Measurements from ENCODE around the gene ELMO1.

ELMO1 gene, protein sequence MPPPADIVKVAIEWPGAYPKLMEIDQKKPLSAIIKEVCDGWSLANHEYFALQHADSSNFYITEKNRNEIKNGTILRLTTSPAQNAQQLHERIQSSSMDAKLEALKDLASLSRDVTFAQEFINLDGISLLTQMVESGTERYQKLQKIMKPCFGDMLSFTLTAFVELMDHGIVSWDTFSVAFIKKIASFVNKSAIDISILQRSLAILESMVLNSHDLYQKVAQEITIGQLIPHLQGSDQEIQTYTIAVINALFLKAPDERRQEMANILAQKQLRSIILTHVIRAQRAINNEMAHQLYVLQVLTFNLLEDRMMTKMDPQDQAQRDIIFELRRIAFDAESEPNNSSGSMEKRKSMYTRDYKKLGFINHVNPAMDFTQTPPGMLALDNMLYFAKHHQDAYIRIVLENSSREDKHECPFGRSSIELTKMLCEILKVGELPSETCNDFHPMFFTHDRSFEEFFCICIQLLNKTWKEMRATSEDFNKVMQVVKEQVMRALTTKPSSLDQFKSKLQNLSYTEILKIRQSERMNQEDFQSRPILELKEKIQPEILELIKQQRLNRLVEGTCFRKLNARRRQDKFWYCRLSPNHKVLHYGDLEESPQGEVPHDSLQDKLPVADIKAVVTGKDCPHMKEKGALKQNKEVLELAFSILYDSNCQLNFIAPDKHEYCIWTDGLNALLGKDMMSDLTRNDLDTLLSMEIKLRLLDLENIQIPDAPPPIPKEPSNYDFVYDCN

GRCh38 chr7:37448636-37449361 lies at the start of gene ELMO1:
TSS of gene ELMO1 (minus strand) at chr7:37448864. CDS start at chr7:37342690, 106,174 bp downstream.
- peak; percentile 68 for DNase-seq

DNA sequence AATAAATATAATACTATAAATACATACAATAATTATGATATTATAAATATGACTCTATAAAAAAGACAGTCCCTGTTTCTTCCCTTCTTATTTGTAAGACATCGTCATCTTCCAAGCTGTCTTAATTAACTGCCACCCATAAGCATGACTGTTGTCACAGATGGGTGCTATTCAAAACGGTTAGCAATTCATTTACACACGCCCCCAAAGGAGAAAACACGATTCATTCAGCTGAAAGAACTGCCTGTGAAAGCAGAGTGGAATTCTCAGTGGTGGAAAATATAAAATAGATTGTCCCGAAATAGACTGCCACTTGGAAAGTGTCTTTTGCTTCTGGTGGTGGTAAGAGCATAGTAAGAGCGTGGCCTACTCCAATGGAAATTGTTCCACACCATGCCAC lies 48.9 kb upstream of the ELMO1 start:
- DNase-seq: no peak

GRCh38 chr7:37495574-37496184 lies 47.0 kb upstream of the ELMO1 start:
- no peak for DNase-seq

DNA sequence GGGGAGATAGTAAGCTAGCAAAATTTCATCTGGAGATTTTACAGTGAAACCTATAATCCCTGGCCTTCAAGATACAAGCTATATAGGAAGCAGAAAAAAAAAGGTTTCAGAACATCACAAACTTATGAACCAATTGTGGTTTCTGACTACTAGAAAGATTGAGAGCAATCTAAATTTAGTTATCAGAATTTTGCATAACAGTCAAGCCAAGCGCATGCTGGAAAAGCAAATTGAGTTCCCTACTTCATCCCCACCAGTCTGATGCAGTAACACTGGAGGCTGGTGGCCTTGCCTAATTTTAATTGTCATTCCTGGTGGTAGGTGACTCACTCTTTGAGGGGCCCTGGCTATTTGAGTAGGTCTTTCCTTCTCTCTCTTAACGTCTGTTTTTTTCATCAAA lies 46.3 kb upstream of the ELMO1 start:
- no peak for DNase-seq

DNA sequence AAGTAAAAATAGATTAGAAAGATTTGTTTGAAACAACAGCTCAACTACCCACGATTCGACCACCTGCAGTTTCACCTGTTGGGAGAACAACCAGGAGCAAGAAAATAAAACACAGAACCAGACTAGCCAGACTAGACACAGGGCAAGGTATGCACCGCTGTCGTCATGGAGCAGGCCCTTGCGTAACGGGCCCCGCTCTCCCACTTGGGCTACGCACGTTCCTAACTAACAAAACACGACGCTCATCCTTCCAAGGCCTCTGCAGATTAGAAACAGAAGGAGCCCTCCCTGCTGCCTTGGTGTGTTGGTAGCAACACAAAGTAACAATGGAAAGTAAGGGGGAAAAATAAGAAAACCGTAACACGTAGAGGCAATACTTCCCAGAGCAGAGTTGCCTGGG lies 45.1 kb upstream of the ELMO1 start:
- no peak for DNase-seq

GRCh38 chr7:37493123-37493522 lies 44.5 kb upstream of the ELMO1 start:
- DNase-seq: no peak

DNA sequence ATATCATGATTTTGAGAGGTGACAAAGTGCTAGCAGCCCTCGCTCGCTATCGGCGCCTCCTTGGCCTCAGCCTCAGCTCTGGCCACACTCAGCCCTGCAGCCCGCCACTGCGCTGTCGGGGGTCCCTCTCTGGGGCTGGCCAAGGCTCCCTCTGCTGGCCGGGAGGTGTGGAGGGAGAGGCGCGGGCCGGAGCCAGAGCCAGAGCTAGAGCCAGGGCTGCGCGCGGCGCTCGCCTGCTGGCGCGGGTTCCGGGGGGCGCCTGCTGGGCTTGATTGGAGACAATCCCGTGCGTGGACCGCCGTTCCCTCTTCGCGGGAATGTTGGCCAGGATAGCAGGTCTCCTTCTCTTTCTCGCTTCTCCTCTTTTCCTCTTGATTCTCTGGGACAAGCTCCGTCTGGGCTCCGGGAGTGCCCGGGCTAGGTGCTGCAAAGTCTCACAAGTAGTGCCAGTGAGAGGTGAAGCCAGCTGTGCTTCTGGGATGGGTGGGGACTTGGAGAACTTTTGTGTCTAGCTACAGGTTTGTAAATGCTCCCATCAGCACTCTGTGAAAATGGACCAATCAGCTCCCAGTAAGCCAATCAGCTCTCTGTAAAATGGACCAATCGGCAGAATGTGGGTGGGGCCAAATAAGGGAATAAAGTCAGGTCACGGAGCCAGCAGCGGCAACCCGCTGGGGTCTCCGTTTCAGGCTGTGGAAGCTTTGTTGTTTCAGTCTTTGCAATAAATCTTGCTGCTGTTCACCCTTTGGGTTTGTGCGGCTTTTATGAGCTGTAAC lies 43.4 kb upstream of the ELMO1 start:
- DNase-seq: no peak

DNA sequence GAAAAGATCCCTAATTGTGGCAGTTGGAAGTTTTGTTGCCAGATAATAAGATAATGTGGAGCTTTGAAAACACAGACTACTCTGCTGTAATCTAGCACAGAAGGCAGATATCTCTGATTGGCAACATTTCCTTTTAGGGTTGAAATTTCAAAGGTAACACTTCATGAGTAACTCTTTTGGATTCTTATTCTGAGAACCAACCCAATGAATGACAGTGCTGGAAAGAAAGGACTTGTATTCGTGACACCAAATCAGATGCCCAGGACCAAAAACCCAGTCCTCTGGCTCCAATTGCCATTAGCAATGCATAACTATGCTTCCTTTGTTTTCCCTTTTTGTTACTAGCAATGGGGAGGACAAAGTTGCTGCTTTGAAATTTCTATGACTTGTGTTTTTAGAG lies 41.0 kb upstream of the ELMO1 start:
- DNase-seq: no peak

DNA sequence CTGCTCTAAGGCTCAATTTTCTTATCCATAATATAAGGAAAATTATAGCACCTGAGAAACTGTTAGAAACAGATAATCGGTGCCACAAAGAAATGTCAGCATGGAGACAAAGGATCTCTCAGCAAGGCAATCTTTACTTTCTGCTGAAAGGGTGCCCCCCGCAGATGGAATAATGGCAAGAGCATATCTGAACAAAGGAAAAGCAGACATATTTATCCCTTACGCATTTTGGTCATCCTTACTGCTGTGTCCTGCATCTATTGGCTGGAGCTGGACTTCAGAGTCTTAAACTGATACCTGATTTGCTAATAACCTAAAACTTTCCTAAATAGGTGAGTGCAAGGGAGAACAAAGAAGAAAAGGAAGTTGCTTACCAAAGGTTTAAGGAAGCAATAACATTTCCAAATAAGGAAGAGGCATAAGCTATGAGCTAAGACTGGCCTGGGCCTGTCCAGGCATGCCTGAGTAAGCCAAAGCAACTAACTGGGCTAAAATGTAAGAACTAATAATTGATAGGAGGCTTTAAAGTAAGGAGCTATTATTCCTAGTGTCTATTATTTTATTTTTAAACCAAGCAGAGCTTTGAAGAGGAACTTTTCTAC lies 39.6 kb upstream of the ELMO1 start:
- DNase-seq: no peak

GRCh38 chr7:37484426-37485073 lies 35.9 kb upstream of the ELMO1 start:
- DNase-seq: no peak

- DNase-seq: no peak
Observed at GRCh38 chr7:37483627-37484026, 35.0 kb upstream of the ELMO1 start.

DNA sequence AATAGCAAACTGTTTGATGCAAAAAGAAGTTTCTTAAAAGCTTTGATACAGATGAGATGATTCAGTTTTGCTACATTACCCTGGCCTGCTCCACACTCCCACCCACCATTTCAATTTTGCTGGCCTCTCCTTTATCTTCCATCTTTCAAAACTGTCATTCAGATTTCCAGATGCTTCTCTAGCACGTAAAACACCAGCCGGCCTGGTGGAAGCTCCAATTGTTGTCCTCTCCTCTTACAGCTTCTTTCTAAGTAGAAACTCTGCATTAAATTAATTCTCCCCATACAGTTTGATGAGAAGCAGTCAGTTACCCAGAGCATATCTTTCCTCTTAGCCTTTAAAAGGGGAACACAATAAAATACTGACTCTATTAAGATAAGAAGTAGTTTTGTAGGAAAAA lies 34.3 kb upstream of the ELMO1 start:
- no peak for DNase-seq

GRCh38 chr7:37482505-37482904 lies 33.8 kb upstream of the ELMO1 start:
- no peak for DNase-seq

GRCh38 chr7:37481722-37482288 lies 33.1 kb upstream of the ELMO1 start:
- DNase-seq: no peak

GRCh38 chr7:37481154-37481553 lies 32.5 kb upstream of the ELMO1 start:
- DNase-seq: no peak

DNA sequence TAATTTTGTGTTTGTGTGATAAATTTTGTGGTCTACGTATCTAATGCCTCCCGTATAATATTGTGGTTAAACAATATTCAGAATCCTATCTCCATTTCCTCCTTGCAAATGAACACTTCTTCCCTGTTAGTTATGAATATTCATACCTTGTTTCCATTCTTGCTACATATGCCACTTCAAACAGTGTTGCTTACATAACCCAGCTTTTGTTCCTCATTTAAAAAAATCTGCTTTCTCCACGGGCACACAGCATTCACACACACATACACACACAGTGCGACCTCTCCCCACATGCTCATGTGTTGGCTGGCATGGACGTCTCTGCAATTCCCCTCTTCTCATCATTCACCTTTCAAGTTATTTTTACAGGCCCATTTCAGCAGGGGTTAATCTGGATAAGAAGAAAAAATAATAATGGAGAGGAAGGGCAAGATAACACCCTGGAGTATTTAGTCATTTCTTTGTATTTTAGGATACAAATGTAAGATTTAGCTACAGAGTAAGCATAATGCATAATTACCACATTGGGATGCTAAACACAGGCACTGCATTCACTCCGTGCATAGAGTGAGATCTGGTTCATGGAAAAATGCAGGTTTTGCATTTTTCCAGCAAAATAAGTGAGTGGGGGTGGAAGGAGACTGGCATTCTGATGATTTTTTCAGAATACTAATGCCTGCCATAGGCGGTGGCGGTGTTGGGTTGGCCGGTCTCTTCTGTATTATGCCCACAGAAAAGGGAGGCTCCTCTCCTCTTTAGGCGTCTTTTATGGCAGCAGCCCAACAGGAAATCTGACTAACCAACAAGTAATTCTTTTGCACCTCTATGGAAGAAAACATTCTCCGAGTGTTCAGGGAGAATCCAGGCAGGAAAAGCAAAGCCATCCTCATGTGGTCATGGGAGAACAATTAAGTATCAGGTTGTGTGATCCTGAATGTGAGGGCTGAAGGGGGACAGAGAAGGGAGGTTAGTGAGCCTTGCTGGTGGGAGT lies 31.7 kb upstream of the ELMO1 start:
- no peak for DNase-seq

DNA sequence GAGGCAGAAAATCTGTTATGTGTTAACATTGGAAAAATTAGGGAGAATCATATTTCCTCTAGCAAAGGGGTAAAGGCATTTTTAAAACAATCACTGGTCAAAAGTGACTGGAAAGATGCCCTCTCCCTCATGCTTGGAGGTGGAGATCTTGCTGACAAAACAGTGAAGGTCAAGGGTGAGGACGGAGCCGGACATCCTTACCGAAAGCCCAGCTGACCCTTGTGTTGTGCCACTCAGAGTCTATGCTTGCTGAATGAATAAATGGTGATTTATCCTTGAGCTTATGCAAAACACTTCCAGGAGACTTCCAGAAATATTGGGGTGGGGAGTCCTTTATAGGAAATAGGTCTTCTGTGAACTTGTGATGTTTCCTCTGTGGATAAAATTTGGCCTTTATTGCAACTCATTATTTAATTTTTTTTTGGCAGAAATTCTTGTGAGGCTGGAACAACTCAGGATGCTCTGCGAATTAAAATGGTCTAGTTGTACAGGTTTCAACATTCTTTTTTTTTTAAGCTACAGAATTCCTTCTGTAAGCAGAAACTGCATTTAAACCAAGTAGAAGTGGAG lies 28.3 kb upstream of the ELMO1 start:
- no peak for DNase-seq

- no peak for DNase-seq
Observed at GRCh38 chr7:37476428-37476827, 27.8 kb upstream of the ELMO1 start.

GRCh38 chr7:37475646-37476045 lies 27.0 kb upstream of the ELMO1 start:
- no peak for DNase-seq

Data from activated CD4-positive, CD25-positive, alpha-beta regulatory T cell treated with anti-CD3 and anti-CD28 coated beads, Interleukin-2, amount 50 U/mL, for 72 hours (primary cell).